Hepatocyte (in vitro differentiated cells): Measurements from ENCODE around the gene ENOX1. TPM values are rescaled to one million over a fixed set of nuclear protein-coding genes. Genes with fewer than 3 reads are reported as not detected.

ENCODE experiments used
- DNase-seq: peaks from one replicate; pipeline ENCODE4 v3.0.0-alpha.2; 2016; ENCODE audit warnings: low spot score
- H2AFZ ChIP-seq: fragments of 200-600 bp; sonication (generic); 2 replicates; pipeline ENCODE4 v1.6.0; 2016; ENCODE audit warnings: antibody characterized with exemption, mild to moderate bottlenecking
- H3K27ac ChIP-seq: fragments of 200-600 bp; sonication (generic); 2 replicates; pipeline ENCODE4 v1.5.1; 2016; ENCODE audit warnings: mild to moderate bottlenecking
- H3K27me3 ChIP-seq: fragments of 200-600 bp; sonication (generic); 2 replicates; pipeline ENCODE4 v1.6.1; 2016
- H3K36me3 ChIP-seq: fragments of 200-600 bp; sonication (generic); replicated peaks from 2 replicates; pipeline ENCODE4 v1.5.1; 2016; ENCODE audit warnings: low read depth; ENCODE audit not compliant: insufficient read depth
- H3K4me1 ChIP-seq: fragments of 200-600 bp; sonication (generic); 2 replicates; pipeline ENCODE4 v1.5.1; 2016; ENCODE audit warnings: mild to moderate bottlenecking, moderate library complexity; ENCODE audit not compliant: insufficient read depth
- H3K4me2 ChIP-seq: fragments of 200-600 bp; sonication (generic); 2 replicates; pipeline ENCODE4 v1.6.0; 2016
- H3K4me3 ChIP-seq: fragments of 200-600 bp; sonication (generic); 2 replicates; pipeline ENCODE4 v1.5.1; 2016; ENCODE audit warnings: mild to moderate bottlenecking
- H3K79me2 ChIP-seq: fragments of 200-600 bp; sonication (generic); 2 replicates; pipeline ENCODE4 v1.6.0; 2017; ENCODE audit warnings: mild to moderate bottlenecking
- H3K9me2 ChIP-seq: fragments of 200-600 bp; sonication (generic); replicated peaks from 2 replicates; pipeline ENCODE4 v1.6.0; 2017; ENCODE audit warnings: mild to moderate bottlenecking; ENCODE audit not compliant: insufficient read depth
- H3K9me3 ChIP-seq: fragments of 200-600 bp; sonication (generic); 2 replicates; pipeline ENCODE4 v1.5.1; 2016; ENCODE audit warnings: low read depth, mild to moderate bottlenecking
- H4K20me1 ChIP-seq: fragments of 200-600 bp; sonication (generic); 2 replicates; pipeline ENCODE4 v1.6.0; 2016; ENCODE audit warnings: mild to moderate bottlenecking; ENCODE audit not compliant: insufficient read depth, poor library complexity, severe bottlenecking
- EZH2 ChIP-seq: fragments of 200-600 bp; sonication (generic); IDR thresholded peaks from 2 replicates; pipeline ENCODE4 v1.6.1; 2016; ENCODE audit warnings: antibody characterized with exemption, mild to moderate bottlenecking, borderline replicate concordance
- EZH2phosphoT487 ChIP-seq: fragments of 200-600 bp; sonication (generic); IDR thresholded peaks from one replicate; pipeline ENCODE4 v1.6.1; 2018; ENCODE audit warnings: antibody characterized with exemption, mild to moderate bottlenecking, low read depth, moderate library complexity; ENCODE audit not compliant: unreplicated experiment, severe bottlenecking
- WGBS: methylation state at CpG from one replicate; pipeline ENCODE4 v1.1.6; 2016; ENCODE audit warnings: low lambda C conversion rate; ENCODE audit errors: missing lambda C conversion rate; 5-methylcytosine and 5-hydroxymethylcytosine counted together
- polyA plus RNA-seq: library from polyadenylated mRNA; unstranded; fragments of >200 nt; fragmentation: Nextera tagmentation; extraction: Ambion mirVana; gene quantifications from 2 replicates; pipeline ENCODE4 v1.2.1, GENCODE V29; 2016
- total RNA-seq: library from RNA; depleted of rRNA; stranded (reverse); fragments of >200 nt; gene quantifications from 2 replicates; pipeline ENCODE4 v1.2.3, GENCODE V29; 2014
- TF ChIP-seq, protein P1 (sequence below): fragments of 200-600 bp; sonication (generic); IDR thresholded peaks from 2 replicates; pipeline ENCODE4 v1.5.1; 2016; ENCODE audit warnings: antibody characterized with exemption, mild to moderate bottlenecking; ENCODE audit not compliant: poor library complexity

Gene ENOX1
- total and polyA plus RNA-seq, 2 experiments from 2014 or later, result 2.4 to 4.0 TPM

DNA sequence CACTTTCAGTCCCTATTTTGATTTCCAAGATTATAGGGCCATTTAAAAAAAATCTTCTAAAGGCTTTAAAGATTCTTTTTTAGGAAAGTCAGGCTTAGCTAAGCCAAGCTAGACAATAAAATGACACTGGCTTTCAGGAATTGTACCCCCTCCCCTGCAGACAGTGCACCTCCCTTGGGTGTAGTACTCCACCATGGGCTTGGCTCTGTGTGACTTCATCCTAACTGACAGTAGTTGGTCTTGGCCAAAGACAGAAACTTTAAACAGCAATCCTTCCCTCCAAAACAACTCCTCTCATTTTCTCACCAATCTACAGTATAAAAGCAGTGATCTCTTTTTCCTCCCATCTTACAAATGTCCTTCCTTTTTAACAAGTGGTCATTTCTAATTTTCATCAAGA is 480.4 kb downstream of the ENOX1 start:
- Histone ChIP-seq H3K4me1 (peaks cover 15% of the 10 kb centered on the region), H3K9me3 (no peaks in the 10 kb centered on the region), H3K79me2 (no peaks in the 10 kb centered on the region), H3K4me3 (no peak overlapping the region), H3K36me3 (no peaks in the 10 kb centered on the region), H3K9me2 (no peaks in the 10 kb centered on the region), H2AFZ (no peak overlapping the region), H4K20me1 (no peaks in the 10 kb centered on the region), H3K27me3 (no peaks in the 10 kb centered on the region), H3K4me2 (no peak overlapping the region), H3K27ac (no peak overlapping the region)
- TF ChIP-seq, protein P1, sequence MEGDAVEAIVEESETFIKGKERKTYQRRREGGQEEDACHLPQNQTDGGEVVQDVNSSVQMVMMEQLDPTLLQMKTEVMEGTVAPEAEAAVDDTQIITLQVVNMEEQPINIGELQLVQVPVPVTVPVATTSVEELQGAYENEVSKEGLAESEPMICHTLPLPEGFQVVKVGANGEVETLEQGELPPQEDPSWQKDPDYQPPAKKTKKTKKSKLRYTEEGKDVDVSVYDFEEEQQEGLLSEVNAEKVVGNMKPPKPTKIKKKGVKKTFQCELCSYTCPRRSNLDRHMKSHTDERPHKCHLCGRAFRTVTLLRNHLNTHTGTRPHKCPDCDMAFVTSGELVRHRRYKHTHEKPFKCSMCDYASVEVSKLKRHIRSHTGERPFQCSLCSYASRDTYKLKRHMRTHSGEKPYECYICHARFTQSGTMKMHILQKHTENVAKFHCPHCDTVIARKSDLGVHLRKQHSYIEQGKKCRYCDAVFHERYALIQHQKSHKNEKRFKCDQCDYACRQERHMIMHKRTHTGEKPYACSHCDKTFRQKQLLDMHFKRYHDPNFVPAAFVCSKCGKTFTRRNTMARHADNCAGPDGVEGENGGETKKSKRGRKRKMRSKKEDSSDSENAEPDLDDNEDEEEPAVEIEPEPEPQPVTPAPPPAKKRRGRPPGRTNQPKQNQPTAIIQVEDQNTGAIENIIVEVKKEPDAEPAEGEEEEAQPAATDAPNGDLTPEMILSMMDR, result no peak
- no peak for DNase-seq

DNA sequence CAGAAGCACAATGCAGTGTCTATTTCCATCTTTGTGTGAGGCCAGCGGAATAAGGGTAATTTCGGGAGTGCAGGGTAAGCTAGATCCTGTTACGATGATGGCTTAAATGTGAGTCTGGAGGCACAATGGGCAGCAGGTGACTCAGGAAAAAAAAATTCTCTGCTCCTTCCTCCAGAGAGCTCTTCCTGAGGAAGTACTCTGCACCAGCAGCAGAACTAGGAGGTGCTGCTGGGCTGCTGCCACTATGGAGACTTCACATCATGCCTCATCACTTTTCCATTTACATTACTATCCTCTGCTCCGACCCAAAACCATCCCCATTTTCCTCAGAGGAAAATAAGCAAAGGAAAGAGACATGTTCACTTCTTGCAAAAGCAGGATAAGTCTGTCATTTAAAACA is 481.4 kb downstream of the ENOX1 start:
- Histone ChIP-seq H3K79me2 (no peaks in the 10 kb centered on the region), H4K20me1 (no peaks in the 10 kb centered on the region), H2AFZ (no peak overlapping the region), H3K27ac (no peak overlapping the region), H3K4me1 (peaks cover 17% of the 10 kb centered on the region), H3K9me2 (no peaks in the 10 kb centered on the region), H3K4me3 (no peak overlapping the region), H3K4me2 (no peak overlapping the region), H3K9me3 (no peaks in the 10 kb centered on the region), H3K27me3 (no peaks in the 10 kb centered on the region), H3K36me3 (no peaks in the 10 kb centered on the region)
- TF ChIP-seq EZH2phosphoT487, result no peak
- TF ChIP-seq, protein P1, result no peak
- no peak for TF ChIP-seq EZH2
- no peak for DNase-seq
- 48% methylated on average over 4 of the region's 4 CpGs for WGBS

DNA sequence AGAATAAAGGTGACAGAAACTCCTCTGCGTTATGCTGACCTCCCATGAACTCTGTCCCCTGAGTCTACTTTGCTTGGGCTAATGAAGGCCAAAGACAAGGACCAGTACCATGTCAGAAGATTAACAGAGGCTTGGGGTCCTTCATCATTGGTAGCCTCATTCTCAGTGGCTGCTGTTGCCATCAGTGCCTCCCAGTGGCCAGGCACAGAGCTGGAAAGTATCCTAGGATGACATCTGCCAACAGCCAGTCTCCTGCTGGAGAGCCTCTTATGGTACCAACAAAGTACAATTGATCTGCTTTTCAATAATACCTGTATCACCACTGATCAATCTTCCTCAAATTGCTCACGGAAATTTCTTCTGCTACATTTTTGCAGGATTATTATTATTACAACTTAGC is 481.8 kb downstream of the ENOX1 start:
- TF ChIP-seq EZH2, result no peak
- WGBS, result 52% methylated on average over 2 of the region's 2 CpGs

DNA sequence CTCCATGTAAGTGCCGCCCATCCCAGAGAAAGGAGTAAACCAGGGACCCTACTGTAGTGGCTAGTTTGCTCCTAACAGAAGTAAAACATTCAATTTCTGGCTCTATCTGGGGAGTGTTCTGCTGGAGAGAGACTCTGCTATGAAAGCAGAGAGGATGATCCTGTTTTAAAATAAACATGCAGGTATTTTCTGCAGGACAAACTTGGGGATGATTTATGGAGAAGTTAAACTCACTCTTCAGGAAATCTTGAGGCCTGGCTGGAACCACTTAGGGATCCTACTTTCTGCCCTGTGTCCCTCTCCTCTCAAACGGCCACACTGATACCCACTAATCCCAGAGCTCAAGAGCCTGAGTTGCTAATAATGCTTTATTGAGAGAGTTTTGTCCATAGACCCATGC is 482.3 kb downstream of the ENOX1 start:
- Histone ChIP-seq H4K20me1 (no peaks in the 10 kb centered on the region), H3K4me1 (peaks cover 17% of the 10 kb centered on the region), H3K4me3 (no peak overlapping the region), H3K27me3 (no peaks in the 10 kb centered on the region), H3K79me2 (no peaks in the 10 kb centered on the region), H3K36me3 (no peaks in the 10 kb centered on the region), H3K9me2 (no peaks in the 10 kb centered on the region), H3K9me3 (no peaks in the 10 kb centered on the region), H2AFZ (no peak overlapping the region), H3K27ac (no peak overlapping the region), H3K4me2 (no peak overlapping the region)
- TF ChIP-seq, protein P1, result no peak
- TF ChIP-seq EZH2, result no peak
- 71% methylated on average over 2 of the region's 2 CpGs for WGBS
- DNase-seq, result no peak

More for the DNA sequence above, 481.8 kb downstream of the ENOX1 start:
- no peak for DNase-seq
- H3K27ac ChIP-seq, result no peak overlapping the region
- no peaks in the 10 kb centered on the region for H4K20me1 ChIP-seq
- no peak overlapping the region for H3K4me3 ChIP-seq
- no peaks in the 10 kb centered on the region for H3K27me3 ChIP-seq
- H3K36me3 ChIP-seq, result no peaks in the 10 kb centered on the region
- H2AFZ ChIP-seq, result no peak overlapping the region
- no peaks in the 10 kb centered on the region for H3K9me3 ChIP-seq
- no peaks in the 10 kb centered on the region for H3K79me2 ChIP-seq
- no peaks in the 10 kb centered on the region for H3K9me2 ChIP-seq
- H3K4me1 ChIP-seq, result peaks cover 17% of the 10 kb centered on the region
- H3K4me2 ChIP-seq, result no peak overlapping the region
